Neuron (in vitro differentiated cells): ENCODE results near the gene PPIL1.

Experiments
- H2AFZ ChIP-seq: one replicate; pipeline ENCODE4 v1.6.1; 2013; ENCODE audit warnings: low read depth, mild to moderate bottlenecking, inconsistent platforms, low read length, moderate library complexity
- H3K27me3 ChIP-seq: one replicate; pipeline ENCODE4 v1.6.1; 2013; ENCODE audit warnings: low read length; ENCODE audit not compliant: insufficient read depth
- H3K36me3 ChIP-seq: one replicate; pipeline ENCODE4 v1.6.1; 2013; ENCODE audit warnings: low read length; ENCODE audit not compliant: insufficient read depth
- H3K4me1 ChIP-seq: one replicate; pipeline ENCODE4 v1.6.1; 2013; ENCODE audit warnings: low read length; ENCODE audit not compliant: insufficient read depth
- H3K4me3 ChIP-seq: 2 replicates; pipeline ENCODE4 v1.5.1; 2013; ENCODE audit warnings: mild to moderate bottlenecking, low read length, moderate library complexity
- H3K9me3 ChIP-seq: one replicate; pipeline ENCODE4 v1.6.1; 2013; ENCODE audit warnings: low read length

PPIL1 gene

GRCh38 chr6:36857325-36857724 lies 17.3 kb downstream of the PPIL1 start:
- peaks cover 50% of the 10 kb centered on the region for H3K36me3 ChIP-seq
- H3K4me3 ChIP-seq: no peak overlapping the region
- H3K4me1 ChIP-seq: peaks cover 7% of the 10 kb centered on the region
- H2AFZ ChIP-seq: no peak overlapping the region
- H3K9me3 ChIP-seq: no peaks in the 10 kb centered on the region
- no peaks in the 10 kb centered on the region for H3K27me3 ChIP-seq

DNA sequence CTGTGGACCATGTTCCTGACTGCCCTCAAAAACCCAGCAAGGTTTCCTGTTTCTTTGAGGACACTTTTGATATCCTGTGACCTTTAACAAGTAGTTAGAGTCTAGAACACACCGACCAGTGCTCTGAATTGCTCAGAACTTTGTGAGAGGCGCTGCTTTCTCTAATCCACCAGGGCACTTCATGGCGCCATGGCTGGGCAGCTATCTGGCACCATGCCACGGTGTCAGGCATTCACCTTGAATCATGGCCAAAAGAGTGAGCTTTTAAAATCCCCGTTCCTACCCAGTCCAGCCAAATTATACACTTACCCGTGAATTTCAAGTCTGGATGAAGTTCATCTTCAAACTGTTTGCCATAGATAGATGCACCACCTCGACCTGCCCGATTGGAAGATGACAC lies 18.3 kb downstream of the PPIL1 start:
- peaks cover 7% of the 10 kb centered on the region for H3K4me1 ChIP-seq
- H3K4me3 ChIP-seq: no peak overlapping the region
- peaks cover 46% of the 10 kb centered on the region for H3K36me3 ChIP-seq

DNA sequence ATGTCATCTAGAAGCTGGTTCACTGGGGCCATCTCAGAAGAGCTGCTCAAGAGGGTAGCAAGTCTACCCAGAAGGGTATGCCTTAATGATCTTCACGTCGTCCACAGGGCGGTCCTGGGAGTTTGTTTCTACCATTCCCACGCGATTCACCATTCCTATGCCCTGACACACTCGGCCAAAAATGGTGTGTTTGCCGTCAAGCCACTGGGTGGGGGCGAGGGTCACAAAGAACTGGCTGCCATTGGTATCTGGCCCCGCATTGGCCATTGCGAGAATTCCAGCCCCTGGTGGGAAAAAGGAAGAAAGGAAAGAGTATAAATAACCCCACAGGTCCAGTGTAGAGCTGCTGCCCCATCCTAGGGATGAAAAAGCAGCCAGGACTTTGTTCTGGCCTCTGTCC lies 18.9 kb downstream of the PPIL1 start:
- peaks cover 43% of the 10 kb centered on the region for H3K36me3 ChIP-seq
- no peaks in the 10 kb centered on the region for H3K9me3 ChIP-seq
- no peak overlapping the region for H3K4me3 ChIP-seq
- H3K4me1 ChIP-seq: peaks cover 7% of the 10 kb centered on the region
- H2AFZ ChIP-seq: no peak overlapping the region
- no peaks in the 10 kb centered on the region for H3K27me3 ChIP-seq

More for the DNA sequence above, 18.3 kb downstream of the PPIL1 start:
- Histone ChIP-seq H3K27me3 (no peaks in the 10 kb centered on the region), H3K9me3 (no peaks in the 10 kb centered on the region), H2AFZ (no peak overlapping the region)

- H3K4me3 ChIP-seq: no peak overlapping the region
- H3K36me3 ChIP-seq: peaks cover 40% of the 10 kb centered on the region
- H3K9me3 ChIP-seq: no peaks in the 10 kb centered on the region
- H3K4me1 ChIP-seq: peaks cover 18% of the 10 kb centered on the region
- no peak overlapping the region for H2AFZ ChIP-seq
- no peaks in the 10 kb centered on the region for H3K27me3 ChIP-seq
Observed at GRCh38 chr6:36853325-36853724, 21.3 kb downstream of the PPIL1 start.

- Histone ChIP-seq H2AFZ (no peak overlapping the region), H3K4me1 (peaks cover 19% of the 10 kb centered on the region), H3K9me3 (no peaks in the 10 kb centered on the region), H3K27me3 (no peaks in the 10 kb centered on the region), H3K36me3 (peaks cover 40% of the 10 kb centered on the region), H3K4me3 (no peak overlapping the region)
Observed at GRCh38 chr6:36852481-36853147, 22.0 kb downstream of the PPIL1 start.

DNA sequence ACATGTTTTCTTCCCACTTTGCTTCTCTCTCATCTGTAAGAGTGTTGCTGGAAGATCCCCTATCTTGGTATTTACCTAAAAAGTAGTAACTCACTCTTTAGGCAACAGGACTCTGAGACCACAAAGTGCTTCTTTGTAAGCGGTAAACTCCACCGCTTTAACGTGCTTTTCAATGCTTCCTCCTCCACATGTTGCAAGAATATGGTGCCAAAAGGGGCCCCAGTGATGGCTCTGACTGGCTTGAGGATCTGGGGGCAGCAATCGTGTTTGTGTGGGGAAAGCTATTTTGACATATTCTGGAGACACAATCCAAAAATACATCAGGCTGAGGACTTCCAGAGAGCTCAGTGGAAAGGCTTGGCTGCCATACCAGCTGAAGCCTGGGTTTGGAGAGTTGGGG lies 23.0 kb downstream of the PPIL1 start:
- Histone ChIP-seq H3K4me3 (no peak overlapping the region), H3K4me1 (peaks cover 19% of the 10 kb centered on the region), H3K9me3 (no peaks in the 10 kb centered on the region), H3K36me3 (peaks cover 39% of the 10 kb centered on the region), H3K27me3 (no peaks in the 10 kb centered on the region), H2AFZ (no peak overlapping the region)

- Histone ChIP-seq H3K36me3 (peaks cover 34% of the 10 kb centered on the region), H3K27me3 (no peaks in the 10 kb centered on the region), H3K4me1 (peaks cover 19% of the 10 kb centered on the region), H2AFZ (no peak overlapping the region), H3K4me3 (no peak overlapping the region), H3K9me3 (no peaks in the 10 kb centered on the region)
Observed at GRCh38 chr6:36851149-36851614, 23.4 kb downstream of the PPIL1 start.

DNA sequence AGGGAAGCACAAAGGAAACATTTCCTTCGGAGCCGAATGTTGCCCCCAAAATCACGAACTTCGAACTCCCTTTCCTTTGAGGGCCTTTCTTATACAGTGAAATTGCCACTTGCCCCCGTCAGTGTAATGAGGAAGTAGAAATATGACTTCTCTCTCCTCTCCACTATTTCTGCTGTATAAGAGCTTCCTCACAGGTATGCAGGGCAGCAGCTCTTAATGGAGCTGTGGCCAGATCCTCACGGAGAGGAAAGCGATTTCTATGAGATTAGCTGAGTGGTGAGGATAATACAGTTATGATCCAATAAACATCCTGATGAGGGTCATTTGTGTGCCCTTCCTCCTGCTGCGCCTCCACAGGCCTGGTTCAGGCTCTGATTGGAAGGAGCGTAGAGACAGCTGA lies 24.6 kb downstream of the PPIL1 start:
- peaks cover 19% of the 10 kb centered on the region for H3K4me1 ChIP-seq
- H3K27me3 ChIP-seq: no peaks in the 10 kb centered on the region
- no peaks in the 10 kb centered on the region for H3K9me3 ChIP-seq
- no peak overlapping the region for H2AFZ ChIP-seq
- no peak overlapping the region for H3K4me3 ChIP-seq
- H3K36me3 ChIP-seq: peaks cover 23% of the 10 kb centered on the region

- H3K4me1 ChIP-seq: peaks cover 19% of the 10 kb centered on the region
- no peaks in the 10 kb centered on the region for H3K9me3 ChIP-seq
- peak overlapping the region; percentile 24 for H2AFZ ChIP-seq
- peaks cover 13% of the 10 kb centered on the region for H3K36me3 ChIP-seq
- H3K4me3 ChIP-seq: peak overlapping the region; percentile 34
- H3K27me3 ChIP-seq: no peaks in the 10 kb centered on the region
Observed at GRCh38 chr6:36848658-36849441, 25.8 kb downstream of the PPIL1 start.

- no peak overlapping the region for H3K4me3 ChIP-seq
- H3K27me3 ChIP-seq: no peaks in the 10 kb centered on the region
- H2AFZ ChIP-seq: no peak overlapping the region
- no peaks in the 10 kb centered on the region for H3K9me3 ChIP-seq
- peaks cover 4% of the 10 kb centered on the region for H3K36me3 ChIP-seq
- H3K4me1 ChIP-seq: peaks cover 19% of the 10 kb centered on the region
Observed at GRCh38 chr6:36847991-36848390, 26.6 kb downstream of the PPIL1 start.

GRCh38 chr6:36847152-36847551 lies 27.5 kb downstream of the PPIL1 start:
- Histone ChIP-seq H3K9me3 (no peaks in the 10 kb centered on the region), H2AFZ (no peak overlapping the region), H3K36me3 (no peaks in the 10 kb centered on the region)

DNA sequence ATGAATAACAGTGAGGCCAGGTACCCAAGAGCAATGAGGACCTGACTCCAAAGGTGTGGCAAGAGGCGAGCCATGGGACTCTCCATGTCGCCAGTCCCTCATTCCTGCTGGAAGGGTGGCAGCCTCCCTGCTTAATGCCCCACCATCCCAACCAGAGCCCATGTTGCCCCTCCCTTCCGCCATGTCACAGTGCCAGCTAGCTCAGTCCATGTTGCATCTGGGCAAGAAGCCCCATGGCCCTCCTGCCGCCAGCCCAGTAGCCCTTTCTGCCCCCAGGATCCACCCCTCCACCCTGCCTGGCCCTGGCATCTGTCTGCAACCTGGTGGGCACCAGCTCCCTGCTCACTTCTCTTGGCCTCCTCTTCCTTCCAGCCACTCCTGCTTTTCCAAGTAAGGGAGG lies 29.4 kb downstream of the PPIL1 start:
- H3K4me1 ChIP-seq: peaks cover 27% of the 10 kb centered on the region
- no peak overlapping the region for H3K4me3 ChIP-seq
- H2AFZ ChIP-seq: no peak overlapping the region
- no peaks in the 10 kb centered on the region for H3K36me3 ChIP-seq
- H3K9me3 ChIP-seq: no peaks in the 10 kb centered on the region
- no peaks in the 10 kb centered on the region for H3K27me3 ChIP-seq

More at GRCh38 chr6:36847152-36847551, 27.5 kb downstream of the PPIL1 start:
- Histone ChIP-seq H3K4me3 (no peak overlapping the region), H3K27me3 (no peaks in the 10 kb centered on the region), H3K4me1 (peaks cover 19% of the 10 kb centered on the region)
